ENCODE measurements around the gene MYO1D.

Gene MYO1D

GRCh38 chr17:32763855-32764439, 113.0 kb downstream of the MYO1D start:
- Histone ChIP-seq H3K27me3 (ENCODE audit: insufficient read depth, low read length) (no peaks in the 10 kb centered on the region), H3K36me3 (ENCODE audit: insufficient read depth, low read depth, low read length) (no peaks in the 10 kb centered on the region), H3K27ac (ENCODE audit: low read length) (no peak overlapping the region), H3K9me3 (ENCODE audit: insufficient read depth, low read depth, low read length) (no peaks in the 10 kb centered on the region), H3K4me3 (ENCODE audit: low read length) (no peak overlapping the region), H3K9ac (ENCODE audit: low read depth, low read length) (no peak overlapping the region), H3K4me1 (ENCODE audit: insufficient read depth, low read length) (no peaks in the 10 kb centered on the region)

- Histone ChIP-seq H3K4me3 (ENCODE audit: low read length) (no peak overlapping the region), H3K9me3 (ENCODE audit: insufficient read depth, low read depth, low read length) (no peaks in the 10 kb centered on the region), H3K36me3 (ENCODE audit: insufficient read depth, low read depth, low read length) (no peaks in the 10 kb centered on the region), H3K9ac (ENCODE audit: low read depth, low read length) (no peak overlapping the region), H3K4me1 (ENCODE audit: insufficient read depth, low read length) (0 out of 2 replicates have a peak, but pooled peaks cover 4% of the 10 kb centered on the region), H3K27me3 (ENCODE audit: insufficient read depth, low read length) (no peaks in the 10 kb centered on the region), H3K27ac (ENCODE audit: low read length) (no peak overlapping the region)
These were observed 117.4 kb downstream of the MYO1D start for GRCh38 chr17:32759476-32759875.

GRCh38 chr17:32757963-32758362, 119.0 kb downstream of the MYO1D start:
- Histone ChIP-seq H3K27me3 (ENCODE audit: insufficient read depth, low read length) (no peaks in the 10 kb centered on the region), H3K4me1 (ENCODE audit: insufficient read depth, low read length) (0 out of 2 replicates have a peak, but pooled peaks cover 4% of the 10 kb centered on the region), H3K9ac (ENCODE audit: low read depth, low read length) (no peak overlapping the region), H3K27ac (ENCODE audit: low read length) (no peak overlapping the region), H3K36me3 (ENCODE audit: insufficient read depth, low read depth, low read length) (no peaks in the 10 kb centered on the region), H3K4me3 (ENCODE audit: low read length) (no peak overlapping the region), H3K9me3 (ENCODE audit: insufficient read depth, low read depth, low read length) (no peaks in the 10 kb centered on the region)

- H3K27ac ChIP-seq (ENCODE audit: low read length) = no peak overlapping the region
- no peaks in the 10 kb centered on the region for H3K36me3 ChIP-seq (ENCODE audit: insufficient read depth, low read depth, low read length)
- no peak overlapping the region for H3K4me3 ChIP-seq (ENCODE audit: low read length)
- 0 out of 2 replicates have a peak, but pooled peaks cover 4% of the 10 kb centered on the region for H3K4me1 ChIP-seq (ENCODE audit: insufficient read depth, low read length)
- H3K9ac ChIP-seq (ENCODE audit: low read depth, low read length) = no peak overlapping the region
- no peaks in the 10 kb centered on the region for H3K27me3 ChIP-seq (ENCODE audit: insufficient read depth, low read length)
- no peaks in the 10 kb centered on the region for H3K9me3 ChIP-seq (ENCODE audit: insufficient read depth, low read depth, low read length)
These were observed 120.2 kb downstream of the MYO1D start for GRCh38 chr17:32756696-32757095.

- Histone ChIP-seq H3K9ac (ENCODE audit: low read depth, low read length) (no peak overlapping the region), H3K36me3 (ENCODE audit: insufficient read depth, low read depth, low read length) (no peaks in the 10 kb centered on the region), H3K9me3 (ENCODE audit: insufficient read depth, low read depth, low read length) (no peaks in the 10 kb centered on the region), H3K27ac (ENCODE audit: low read length) (no peak overlapping the region), H3K4me1 (ENCODE audit: insufficient read depth, low read length) (0 out of 2 replicates have a peak, but pooled peaks cover 4% of the 10 kb centered on the region), H3K27me3 (ENCODE audit: insufficient read depth, low read length) (no peaks in the 10 kb centered on the region), H3K4me3 (ENCODE audit: low read length) (no peak overlapping the region)
These were observed 121.7 kb downstream of the MYO1D start for GRCh38 chr17:32755045-32755805.

GRCh38 chr17:32752934-32753333, 124.0 kb downstream of the MYO1D start:
- Histone ChIP-seq H3K9me3 (ENCODE audit: insufficient read depth, low read depth, low read length) (no peaks in the 10 kb centered on the region), H3K27ac (ENCODE audit: low read length) (no peak overlapping the region), H3K36me3 (ENCODE audit: insufficient read depth, low read depth, low read length) (no peaks in the 10 kb centered on the region), H3K9ac (ENCODE audit: low read depth, low read length) (no peak overlapping the region), H3K4me3 (ENCODE audit: low read length) (no peak overlapping the region), H3K4me1 (ENCODE audit: insufficient read depth, low read length) (0 out of 2 replicates have a peak, but pooled peaks cover 3% of the 10 kb centered on the region), H3K27me3 (ENCODE audit: insufficient read depth, low read length) (no peaks in the 10 kb centered on the region)

- Histone ChIP-seq H3K9me3 (ENCODE audit: insufficient read depth, low read depth, low read length) (no peaks in the 10 kb centered on the region), H3K27ac (ENCODE audit: low read length) (no peak overlapping the region), H3K4me1 (ENCODE audit: insufficient read depth, low read length) (no peaks in the 10 kb centered on the region), H3K36me3 (ENCODE audit: insufficient read depth, low read depth, low read length) (no peaks in the 10 kb centered on the region), H3K9ac (ENCODE audit: low read depth, low read length) (no peak overlapping the region), H3K4me3 (ENCODE audit: low read length) (no peak overlapping the region), H3K27me3 (ENCODE audit: insufficient read depth, low read length) (no peaks in the 10 kb centered on the region)
These were observed 129.1 kb downstream of the MYO1D start for GRCh38 chr17:32747856-32748255.

- Histone ChIP-seq H3K36me3 (ENCODE audit: insufficient read depth, low read depth, low read length) (no peaks in the 10 kb centered on the region), H3K4me3 (ENCODE audit: low read length) (no peak overlapping the region), H3K4me1 (ENCODE audit: insufficient read depth, low read length) (no peaks in the 10 kb centered on the region), H3K27me3 (ENCODE audit: insufficient read depth, low read length) (no peaks in the 10 kb centered on the region), H3K9ac (ENCODE audit: low read depth, low read length) (no peak overlapping the region), H3K9me3 (ENCODE audit: insufficient read depth, low read depth, low read length) (no peaks in the 10 kb centered on the region), H3K27ac (ENCODE audit: low read length) (no peak overlapping the region)
These were observed 130.2 kb downstream of the MYO1D start for GRCh38 chr17:32746698-32747097.

- Histone ChIP-seq H3K27me3 (ENCODE audit: insufficient read depth, low read length) (no peaks in the 10 kb centered on the region), H3K27ac (ENCODE audit: low read length) (no peak overlapping the region), H3K9ac (ENCODE audit: low read depth, low read length) (no peak overlapping the region), H3K4me3 (ENCODE audit: low read length) (no peak overlapping the region), H3K36me3 (ENCODE audit: insufficient read depth, low read depth, low read length) (no peaks in the 10 kb centered on the region), H3K4me1 (ENCODE audit: insufficient read depth, low read length) (no peaks in the 10 kb centered on the region), H3K9me3 (ENCODE audit: insufficient read depth, low read depth, low read length) (no peaks in the 10 kb centered on the region)
These were observed 130.6 kb downstream of the MYO1D start for GRCh38 chr17:32746280-32746679.

GRCh38 chr17:32742681-32743538, 134.0 kb downstream of the MYO1D start:
- Histone ChIP-seq H3K36me3 (ENCODE audit: insufficient read depth, low read depth, low read length) (no peaks in the 10 kb centered on the region), H3K4me3 (ENCODE audit: low read length) (no peak overlapping the region), H3K9me3 (ENCODE audit: insufficient read depth, low read depth, low read length) (no peaks in the 10 kb centered on the region), H3K4me1 (ENCODE audit: insufficient read depth, low read length) (no peaks in the 10 kb centered on the region), H3K9ac (ENCODE audit: low read depth, low read length) (no peak overlapping the region), H3K27ac (ENCODE audit: low read length) (no peak overlapping the region), H3K27me3 (ENCODE audit: insufficient read depth, low read length) (no peaks in the 10 kb centered on the region)

GRCh38 chr17:32741381-32741780, 135.5 kb downstream of the MYO1D start:
- no peak overlapping the region for H3K9ac ChIP-seq (ENCODE audit: low read depth, low read length)
- no peak overlapping the region for H3K27ac ChIP-seq (ENCODE audit: low read length)
- H3K4me1 ChIP-seq (ENCODE audit: insufficient read depth, low read length) = no peaks in the 10 kb centered on the region
- no peaks in the 10 kb centered on the region for H3K36me3 ChIP-seq (ENCODE audit: insufficient read depth, low read depth, low read length)
- H3K27me3 ChIP-seq (ENCODE audit: insufficient read depth, low read length) = no peaks in the 10 kb centered on the region
- H3K4me3 ChIP-seq (ENCODE audit: low read length) = no peak overlapping the region
- H3K9me3 ChIP-seq (ENCODE audit: insufficient read depth, low read depth, low read length) = no peaks in the 10 kb centered on the region

All from iPS-20b (cell line).